ENCODE results near the gene RPN1. TPM values are rescaled to one million over a fixed set of nuclear protein-coding genes. Genes with fewer than 3 reads are reported as not detected.

RPN1 gene
- total and polyA plus RNA-seq, 10 of the 15 experiments (the other 5 are each of a cell fraction or from before 2014, with no cell fraction given) = 56.1 to 266 (median 157) TPM

GRCh38 chr3:128634075-128634611 lies 16.5 kb downstream of the RPN1 start:
- ChIA-PET SMC1A (ENCODE audit: uncharacterized antibody, unreplicated experiment) (no interaction called here), POLR2A (no interaction called here), CTCF (interaction anchor here (1.9 kb wide), 1 partner anchor 16 kb away, joined by 9 read pairs; no protein-coding TSS in a partner anchor), RAD21 (ENCODE audit: unreplicated experiment) (interaction anchor here (0.9 kb wide), 2 partner anchors 15 to 17 kb away, joined by 3 to 4 read pairs; no protein-coding TSS in a partner anchor)
- no peaks in the 10 kb centered on the region for H3K9me3 ChIP-seq (replicated peaks; ENCODE audit: control insufficient read depth, insufficient read depth, low read length)
- FAIRE-seq = no peak
- no peaks in the 10 kb centered on the region for H3K4me1 ChIP-seq (ENCODE audit: control insufficient read depth, insufficient read depth, low read length)
- TF ChIP-seq NR2C2 (IDR thresholded peaks at IDR 0.05; ENCODE audit: borderline replicate concordance, control insufficient read depth, insufficient read length, low read depth) (no peak), TCF3 (IDR thresholded peaks at IDR 0.05; ENCODE audit: borderline replicate concordance, insufficient read depth, low read depth, low read length) (no peak), SMAD1 (IDR thresholded peaks at IDR 0.05; ENCODE audit: low read depth, partially characterized antibody) (no peak), USF1 (IDR thresholded peaks at IDR 0.05; ENCODE audit: borderline replicate concordance, extremely low read length, insufficient read depth, low read depth, low read length) (no peak), YBX1 (IDR thresholded peaks at IDR 0.05) (no peak), RBBP5 (conservative IDR thresholded peaks at IDR 0.05) (no peak), RELB (IDR thresholded peaks at IDR 0.05; ENCODE audit: low read depth) (no peak), MEF2A (IDR thresholded peaks at IDR 0.05; ENCODE audit: insufficient read depth, low read depth, low read length) (no peak)
- no peak overlapping the region for H3K4me2 ChIP-seq (ENCODE audit: control insufficient read depth, insufficient read depth)
- no peak overlapping the region for H3K9ac ChIP-seq (ENCODE audit: control insufficient read depth, insufficient read depth, low read length)
- BruUV-seq (replicated peaks) = no TSS peak
- H3K36me3 ChIP-seq (ENCODE audit: control insufficient read depth in 2 of 2, insufficient read depth in 2 of 2, low read length in 1 of 2) = peaks cover 10 to 34% of the 10 kb centered on the region in 2 experiments
- in situ Hi-C loops (cut with MboI) = no loop called here
- H2AFZ ChIP-seq (ENCODE audit: control insufficient read depth, low read depth, low read length) = no peak overlapping the region
- H4K20me1 ChIP-seq (ENCODE audit: control insufficient read depth, insufficient read depth) = 0 out of 2 replicates have a peak, but pooled peaks cover 3% of the 10 kb centered on the region
- no peak for ATAC-seq
- H3K4me3 ChIP-seq = no peak overlapping the region
- intact Hi-C loops (cut with micrococcal nuclease; ENCODE audit: unreplicated experiment) = no loop called here
- H3K27me3 ChIP-seq (replicated peaks in 1 of 2; ENCODE audit: control insufficient read depth in 2 of 2, insufficient read depth in 2 of 2, low read length in 1 of 2) = no peaks in the 10 kb centered on the region
- no peak overlapping the region for H3K27ac ChIP-seq (ENCODE audit: control insufficient read depth, insufficient read depth)
- H3K79me2 ChIP-seq (ENCODE audit: control insufficient read depth, insufficient read depth, low read length) = peaks cover 5% of the 10 kb centered on the region
- no peak for DNase-seq (ENCODE audit: low read depth, low spot score)
- 95% methylated on average over 4 of the region's 5 CpGs for WGBS (ENCODE audit: insufficient coverage, insufficient replicate concordance, low lambda C conversion rate, missing lambda C conversion rate)

Measured in GM12878 (cell line).